IMR-90 (cell line): ENCODE results near the gene GPR62. TPM values are rescaled to one million over a fixed set of nuclear protein-coding genes. Genes with fewer than 3 reads are reported as not detected.
A peak's percentile ranks its signal among the peaks of the same experiment; 100 is the strongest.

ENCODE experiments used
- ATAC-seq: fragments of 200-7000 bp; cut with Tn5 transposase; 2 replicates; pipeline ENCODE4 v1.9.1; 2020; ENCODE audit warnings: low read depth, mild to moderate bottlenecking, moderate library complexity
- BruUV-seq: library from RNA; stranded (reverse); fragments of 400-500 nt; replicated peaks from 2 replicates; lab custom pipeline; 2021; lab: Mats Ljungman, UMichigan
- CTCF ChIA-PET: fragments of 300-600 bp; formaldehyde crosslinking; extraction: SDS; loops from one replicate; lab custom pipeline; 2021; ENCODE audit warnings: antibody characterized with exemption; lab: Yijun Ruan, JAX
- POLR2A ChIA-PET: fragments of 300-600 bp; sonication (Branson Sonifier 250); formaldehyde crosslinking; loops from one replicate; lab custom pipeline; 2022; ENCODE audit warnings: antibody characterized with exemption; ENCODE audit not compliant: unreplicated experiment; lab: Charles Lee
- DNase-seq: peaks from one replicate; pipeline ENCODE4 v3.0.0; 2013
- H2AFZ ChIP-seq: replicated peaks from 2 replicates; pipeline ENCODE3; 2013; ENCODE audit warnings: low read length, mild to moderate bottlenecking; ENCODE audit not compliant: poor library complexity
- H2AK5ac ChIP-seq: 2 replicates; pipeline ENCODE4 v1.6.1; 2013; ENCODE audit warnings: low read depth, low read length, inconsistent platforms
- H2AK9ac ChIP-seq: replicated peaks from 2 replicates; pipeline ENCODE3; 2013; ENCODE audit warnings: mild to moderate bottlenecking, low read depth, low read length, moderate library complexity; ENCODE audit not compliant: poor library complexity
- H2BK120ac ChIP-seq: 2 replicates; pipeline ENCODE4 v1.6.1; 2013; ENCODE audit warnings: low read depth, low read length, inconsistent platforms
- H2BK15ac ChIP-seq: 3 replicates; pipeline ENCODE4 v1.6.1; 2013; ENCODE audit warnings: low read depth, low read length, inconsistent platforms
- H2BK20ac ChIP-seq: 2 replicates; pipeline ENCODE4 v1.6.1; 2013; ENCODE audit warnings: low read depth, mild to moderate bottlenecking, inconsistent platforms, low read length, moderate library complexity
- H2BK5ac ChIP-seq: 2 replicates; pipeline ENCODE4 v1.6.1; 2013; ENCODE audit warnings: mild to moderate bottlenecking, low read depth, low read length, inconsistent platforms; ENCODE audit not compliant: poor library complexity, severe bottlenecking
- H3K14ac ChIP-seq: replicated peaks from 2 replicates; pipeline ENCODE4 v1.6.1; 2013; ENCODE audit warnings: low read depth, low read length, inconsistent platforms
- H3K18ac ChIP-seq: 2 replicates; pipeline ENCODE4 v1.6.1; 2013; ENCODE audit warnings: low read depth, low read length, control low read depth
- H3K23ac ChIP-seq: 2 replicates; pipeline ENCODE4 v1.6.1; 2013; ENCODE audit warnings: low read depth, low read length, inconsistent platforms
- H3K27ac ChIP-seq: 2 replicates; pipeline ENCODE4 v1.5.1; 2013; ENCODE audit warnings: mild to moderate bottlenecking, control low read depth, low read length; ENCODE audit not compliant: insufficient read depth
- H3K27me3 ChIP-seq: 2 replicates; pipeline ENCODE4 v1.6.1; 2013; ENCODE audit warnings: low read length; ENCODE audit not compliant: control insufficient read depth, insufficient read depth
- H3K36me3 ChIP-seq: 2 replicates; pipeline ENCODE4 v1.6.1; 2013; ENCODE audit warnings: low read length, mixed read lengths; ENCODE audit not compliant: control insufficient read depth, insufficient read depth
- H3K4ac ChIP-seq: 2 replicates; pipeline ENCODE4 v1.6.1; 2013; ENCODE audit warnings: low read depth, low read length, inconsistent platforms
- H3K4me1 ChIP-seq: 2 replicates; pipeline ENCODE4 v1.6.1; 2013; ENCODE audit warnings: low read length, mixed read lengths; ENCODE audit not compliant: control insufficient read depth, insufficient read depth
- H3K4me2 ChIP-seq: 2 replicates; pipeline ENCODE4 v1.6.1; 2013; ENCODE audit warnings: low read depth, mild to moderate bottlenecking, control low read depth, low read length, moderate library complexity
- H3K4me3 ChIP-seq: 2 replicates; pipeline ENCODE4 v1.5.1; 2013; ENCODE audit warnings: low read depth, mild to moderate bottlenecking, control low read depth, low read length, moderate library complexity; ENCODE audit not compliant: insufficient read depth
- H3K56ac ChIP-seq: 2 replicates; pipeline ENCODE4 v1.6.1; 2013; ENCODE audit warnings: low read length, inconsistent platforms; ENCODE audit not compliant: insufficient read depth; ENCODE audit errors: extremely low read depth
- H3K79me1 ChIP-seq, 2 experiments: 2 replicates each; pipeline ENCODE4 v1.6.1; 2013; ENCODE audit warnings: low read length in 2 of 2, inconsistent platforms in 1 of 2, low read depth in 1 of 2
- H3K9ac ChIP-seq: 2 replicates; pipeline ENCODE4 v1.6.1; 2013; ENCODE audit warnings: low read depth, low read length, control low read depth
- H3K9me1 ChIP-seq: 2 replicates; pipeline ENCODE4 v1.6.1; 2013; ENCODE audit warnings: low read length, inconsistent platforms; ENCODE audit not compliant: insufficient read depth
- H3K9me3 ChIP-seq: 2 replicates; pipeline ENCODE4 v1.6.1; 2013; ENCODE audit warnings: low read length; ENCODE audit not compliant: control insufficient read depth, insufficient read depth
- H4K20me1 ChIP-seq: 2 replicates; pipeline ENCODE4 v1.6.1; 2013; ENCODE audit warnings: low read length, inconsistent platforms; ENCODE audit not compliant: insufficient read depth
- H4K5ac ChIP-seq: 2 replicates; pipeline ENCODE4 v1.6.1; 2013; ENCODE audit warnings: mild to moderate bottlenecking, low read depth, low read length, control low read depth
- H4K8ac ChIP-seq, 2 experiments: 2 replicates each; pipeline ENCODE4 v1.6.1; 2013; ENCODE audit warnings: low read depth in 2 of 2, low read length in 2 of 2, control low read depth in 1 of 2, inconsistent platforms in 1 of 2
- H4K91ac ChIP-seq: 2 replicates; pipeline ENCODE4 v1.6.1; 2013; ENCODE audit warnings: low read depth, low read length, inconsistent platforms; ENCODE audit not compliant: insufficient read depth
- BHLHE40 ChIP-seq: fragments of 150-350 bp; IDR thresholded peaks from 2 replicates; pipeline ENCODE4 v1.6.1; 2016; ENCODE audit warnings: mild to moderate bottlenecking, low read depth, low read length
- CEBPB ChIP-seq: IDR thresholded peaks from 2 replicates; pipeline ENCODE4 v1.6.1; 2012; ENCODE audit warnings: low read depth, low read length, improper control_type of control experiment
- CHD1 ChIP-seq: IDR thresholded peaks from 2 replicates; pipeline ENCODE4 v1.6.1; 2012; ENCODE audit warnings: low read depth, low read length, improper control_type of control experiment
- FOS ChIP-seq: fragments of 150-350 bp; IDR thresholded peaks from 2 replicates; pipeline ENCODE4 v1.6.1; 2016; ENCODE audit warnings: low read depth, low read length
- MAFK ChIP-seq: IDR thresholded peaks from 2 replicates; pipeline ENCODE4 v1.6.1; 2012; ENCODE audit warnings: low read depth, low read length, improper control_type of control experiment
- MAZ ChIP-seq: IDR thresholded peaks from 2 replicates; pipeline ENCODE4 v1.6.1; 2012; ENCODE audit warnings: low read depth, mild to moderate bottlenecking, low read length, improper control_type of control experiment, moderate library complexity, borderline replicate concordance
- MXI1 ChIP-seq: IDR thresholded peaks from 2 replicates; pipeline ENCODE4 v1.6.1; 2012; ENCODE audit warnings: low read depth, mild to moderate bottlenecking, low read length, moderate library complexity, borderline replicate concordance
- POLR2A ChIP-seq: IDR thresholded peaks from 2 replicates; pipeline ENCODE4 v1.6.1; 2012; ENCODE audit warnings: mild to moderate bottlenecking, low read depth, low read length
- RAD21 ChIP-seq: IDR thresholded peaks from 2 replicates; pipeline ENCODE4 v1.6.1; 2012; ENCODE audit warnings: low read length, improper control_type of control experiment
- RFX5 ChIP-seq: IDR thresholded peaks from 2 replicates; pipeline ENCODE4 v1.8.0; 2012; ENCODE audit warnings: low read depth, mild to moderate bottlenecking, low read length, moderate library complexity
- SMC3 ChIP-seq: fragments of 150-350 bp; IDR thresholded peaks from 2 replicates; pipeline ENCODE4 v1.6.1; 2016; ENCODE audit warnings: low read depth, mild to moderate bottlenecking, antibody characterized with exemption, low read length, moderate library complexity
- WGBS, 2 experiments: methylation state at CpG; one replicate each; pipeline versions ENCODE4 v1.1.5 to v1.1.7; 2013; ENCODE audit warnings: missing lambda C conversion rate in 2 of 2; ENCODE audit not compliant: insufficient read length in 1 of 2; ENCODE audit errors: extremely low coverage in 2 of 2; 5-methylcytosine and 5-hydroxymethylcytosine counted together
- dilution Hi-C: fragments of 300-500 bp; cut with HindIII; formaldehyde crosslinking; loops from one replicate; pipeline ENCODE4 v1.14.3; 2018; ENCODE audit warnings: low sequenced_read_pairs; ENCODE audit not compliant: unreplicated experiment
- in situ Hi-C: fragments of 300-500 bp; cut with MboI; formaldehyde crosslinking; loops from 3 replicates; pipeline ENCODE4 v1.14.3; 2019; ENCODE audit warnings: low sequenced_read_pairs, inconsistent platforms, mixed read lengths
- intact Hi-C: fragments of 100-400 bp; cut with micrococcal nuclease; formaldehyde crosslinking; loops from 2 replicates; pipeline ENCODE4 v1.10.0; 2022
- polyA plus RNA-seq, 3 experiments: library from polyadenylated mRNA; depleted of rRNA; stranded (reverse); fragments of >200 nt; gene quantifications; 2 replicates each; pipeline ENCODE4 v1.2.3, GENCODE V29; 2012; ENCODE audit warnings: low replicate concordance in 1 of 3
- total RNA-seq: library from RNA; depleted of rRNA; stranded (reverse); fragments of >200 nt; gene quantifications from 2 replicates; pipeline ENCODE4 v1.2.3, GENCODE V29; 2012
- TF ChIP-seq, protein P1 (sequence below): fragments of 150-350 bp; IDR thresholded peaks from 2 replicates; pipeline ENCODE4 v1.6.1; 2017; ENCODE audit warnings: mild to moderate bottlenecking, antibody characterized with exemption, low read length, low read depth
- TF ChIP-seq, protein P2 (sequence below): fragments of 150-350 bp; IDR thresholded peaks from 2 replicates; pipeline ENCODE4 v1.6.1; 2016; ENCODE audit warnings: low read depth, mild to moderate bottlenecking, low read length, moderate library complexity, borderline replicate concordance

GPR62 gene
- total and polyA plus RNA-seq, 2 of the 4 experiments (the other 2 are of a cell fraction): under 0.01 TPM; not detected in 1

- BruUV-seq: no TSS peak
- 0 out of 2 replicates have a peak within 1 kb of the TSS, but pooled peaks have one; percentile 11 for H2BK20ac ChIP-seq
- TF ChIP-seq BHLHE40: peak; percentile 70
- TF ChIP-seq, protein P1, sequence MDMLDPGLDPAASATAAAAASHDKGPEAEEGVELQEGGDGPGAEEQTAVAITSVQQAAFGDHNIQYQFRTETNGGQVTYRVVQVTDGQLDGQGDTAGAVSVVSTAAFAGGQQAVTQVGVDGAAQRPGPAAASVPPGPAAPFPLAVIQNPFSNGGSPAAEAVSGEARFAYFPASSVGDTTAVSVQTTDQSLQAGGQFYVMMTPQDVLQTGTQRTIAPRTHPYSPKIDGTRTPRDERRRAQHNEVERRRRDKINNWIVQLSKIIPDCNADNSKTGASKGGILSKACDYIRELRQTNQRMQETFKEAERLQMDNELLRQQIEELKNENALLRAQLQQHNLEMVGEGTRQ: peak; percentile 72
- peak; percentile 79 for TF ChIP-seq SMC3
- TF ChIP-seq RFX5: no peak
- TF ChIP-seq RAD21: peak; percentile 97
- TF ChIP-seq, protein P2, sequence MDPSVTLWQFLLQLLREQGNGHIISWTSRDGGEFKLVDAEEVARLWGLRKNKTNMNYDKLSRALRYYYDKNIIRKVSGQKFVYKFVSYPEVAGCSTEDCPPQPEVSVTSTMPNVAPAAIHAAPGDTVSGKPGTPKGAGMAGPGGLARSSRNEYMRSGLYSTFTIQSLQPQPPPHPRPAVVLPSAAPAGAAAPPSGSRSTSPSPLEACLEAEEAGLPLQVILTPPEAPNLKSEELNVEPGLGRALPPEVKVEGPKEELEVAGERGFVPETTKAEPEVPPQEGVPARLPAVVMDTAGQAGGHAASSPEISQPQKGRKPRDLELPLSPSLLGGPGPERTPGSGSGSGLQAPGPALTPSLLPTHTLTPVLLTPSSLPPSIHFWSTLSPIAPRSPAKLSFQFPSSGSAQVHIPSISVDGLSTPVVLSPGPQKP: no peak
- TF ChIP-seq MAFK: no peak
- no peak for TF ChIP-seq CHD1
- TF ChIP-seq MAZ: peak; percentile 66
- TF ChIP-seq POLR2A: peak; percentile 51
- TF ChIP-seq FOS: no peak; the same call in 1 of the 2 replicates
- peak; percentile 100 for TF ChIP-seq MXI1
- TF ChIP-seq CEBPB: no peak
Measured at GRCh38 chr3:51941798-51942602, 13.2 kb upstream of the GPR62 start, which contains the start of the genes PARP3 and RRP9. TSS of gene PARP3 (plus strand) at chr3:51942363. CDS start at chr3:51943356, 993 bp downstream. TSS of gene RRP9 (minus strand) at chr3:51941904. CDS start at chr3:51941867, 37 bp downstream.

More at GRCh38 chr3:51941798-51942602, 13.2 kb upstream of the GPR62 start, which contains the start of the genes PARP3 and RRP9:
- H3K9ac ChIP-seq: peak within 1 kb of the TSS; percentile 66
- peak within 1 kb of the TSS; percentile 90 for H4K91ac ChIP-seq
- H2BK15ac ChIP-seq: peak within 1 kb of the TSS; percentile 64; the same call in 1 of the 3 replicates
- peak within 1 kb of the TSS; percentile 98 for H4K5ac ChIP-seq
- H2AFZ ChIP-seq: peak within 1 kb of the TSS; percentile 94
- H3K18ac ChIP-seq: peak within 1 kb of the TSS; percentile 61
- H3K4me2 ChIP-seq: peak within 1 kb of the TSS; percentile 98
- peak within 1 kb of the TSS; percentile 92 for H3K14ac ChIP-seq
- peak within 1 kb of the TSS; percentile 49 for H3K4me3 ChIP-seq
- dilution Hi-C loops: no loop called here
- H3K9me3 ChIP-seq: no peaks in the 10 kb centered on the region
- H3K27me3 ChIP-seq: no peaks in the 10 kb centered on the region
- ChIA-PET POLR2A (interaction anchor here (0.6 kb wide), 2 partner anchors 12 to 1373 kb away, joined by 3 to 5 read pairs; partner anchors contain the start of gene HEMK1), CTCF (interaction anchor here (0.6 to 1.2 kb wide), 8 partner anchors 10 to 1326 kb away, joined by 3 to 10 read pairs (median 4); partner anchors contain the start of gene ABHD14B)
- H3K4me1 ChIP-seq: peaks cover 13% of the 10 kb centered on the region
- H3K27ac ChIP-seq: peak within 1 kb of the TSS; percentile 79
- intact Hi-C loops: loop anchor here (1.0 to 5.0 kb wide), 8 partner anchors 32 to 255 kb away; partner anchors contain the start of genes ABHD14B, ACY1, DUSP7 and RPL29
- peak within 1 kb of the TSS; percentile 58 for H2BK120ac ChIP-seq
- peak within 1 kb of the TSS; percentile 96 for H2AK9ac ChIP-seq
- peak within 1 kb of the TSS; percentile 97 for H4K8ac ChIP-seq
- in situ Hi-C loops: loop anchor here (25.0 kb wide), 1 partner anchor 555 kb away; the partner anchor contains the start of genes MANF and RBM15B
- peaks cover 9% of the 10 kb centered on the region for H4K20me1 ChIP-seq
- H3K56ac ChIP-seq: peak within 1 kb of the TSS; percentile 37; the same call in 1 of the 2 replicates
- ATAC-seq (peak; percentile 93), DNase-seq (peak; percentile 100)
- H3K23ac ChIP-seq: peak within 1 kb of the TSS; percentile 54; the same call in 1 of the 2 replicates
- H3K4ac ChIP-seq: peak within 1 kb of the TSS; percentile 91
- H3K9me1 ChIP-seq: peaks cover 12% of the 10 kb centered on the region
- peak within 1 kb of the TSS; percentile 79 for H2BK5ac ChIP-seq
- 0% methylated on average over 32 of the region's 67 CpGs; no CpG with 5 or more reads in 1 of the 2 experiments for WGBS, 2 experiments
- H3K79me1 ChIP-seq: peaks cover 21 to 41% of the 10 kb centered on the region in 2 experiments; a peak in 3 of 4 replicates
- H2AK5ac ChIP-seq: peak within 1 kb of the TSS; percentile 97
- H3K36me3 ChIP-seq: peaks cover 12% of the 10 kb centered on the region
